Calu3 (cell line): ENCODE data around the gene HAT1. TPM values are rescaled to one million over a fixed set of nuclear protein-coding genes. Genes with fewer than 3 reads are reported as not detected.

Experiments used
- BruUV-seq: library from RNA; stranded (reverse); fragments of 400-500 nt; replicated peaks from 2 replicates; lab custom pipeline; 2021; lab: Mats Ljungman, UMichigan
- CTCF ChIA-PET: fragments of 300-600 bp; sonication (Branson Sonifier 250); formaldehyde crosslinking; loops from one replicate; lab custom pipeline; 2022; ENCODE audit warnings: antibody characterized with exemption; lab: Charles Lee
- DNase-seq: peaks from one replicate; pipeline ENCODE4 v3.0.0; 2022
- H3K27ac Mint-ChIP-seq: one replicate; pipeline ENCODE4 v1.8.0; 2022; ENCODE audit warnings: mixed read lengths; ENCODE audit not compliant: unreplicated experiment
- H3K27me3 Mint-ChIP-seq: one replicate; pipeline ENCODE4 v1.8.0; 2022; ENCODE audit warnings: mixed read lengths; ENCODE audit not compliant: unreplicated experiment
- H3K36me3 Mint-ChIP-seq: one replicate; pipeline ENCODE4 v1.8.0; 2022; ENCODE audit warnings: mild to moderate bottlenecking, moderate library complexity, mixed read lengths; ENCODE audit not compliant: insufficient read depth, unreplicated experiment
- H3K4me1 Mint-ChIP-seq: one replicate; pipeline ENCODE4 v1.8.0; 2022; ENCODE audit warnings: mild to moderate bottlenecking, low read depth, mixed read lengths; ENCODE audit not compliant: unreplicated experiment
- H3K4me3 Mint-ChIP-seq: one replicate; pipeline ENCODE4 v1.8.0; 2022; ENCODE audit warnings: mild to moderate bottlenecking, low read depth, moderate library complexity, mixed read lengths; ENCODE audit not compliant: unreplicated experiment
- H3K9me3 Mint-ChIP-seq: one replicate; pipeline ENCODE4 v1.8.0; 2022; ENCODE audit warnings: low read depth, mixed read lengths; ENCODE audit not compliant: unreplicated experiment
- intact Hi-C: fragments of 100-400 bp; cut with micrococcal nuclease; formaldehyde crosslinking; loops from one replicate; pipeline ENCODE4 v1.10.0; 2022; ENCODE audit not compliant: unreplicated experiment
- total RNA-seq: library from RNA; stranded (reverse); gene quantifications from 2 replicates; pipeline ENCODE4 v1.2.3, GENCODE V29; 2022
- TF ChIP-seq, protein P1 (sequence below): fragments of 200-600 bp; IDR thresholded peaks from one replicate; pipeline ENCODE4 v1.8.0; 2022; ENCODE audit warnings: antibody characterized with exemption; ENCODE audit not compliant: unreplicated experiment

The HAT1 gene
- total RNA-seq, 1 experiment from 2014 or later: 64.3 TPM

- DNase-seq: no peak
- intact Hi-C loops: loop anchor here (10.0 kb wide), 1 partner anchor 104 kb away; the partner anchor contains the start of gene DLX2
- H3K4me3 Mint-ChIP-seq: peak overlapping the region; percentile 84
- H3K36me3 Mint-ChIP-seq: peaks cover 17% of the 10 kb centered on the region
- CTCF ChIA-PET: interaction anchor here (0.7 kb wide), 1 partner anchor 1341 kb away, joined by 3 read pairs; no protein-coding TSS in a partner anchor
- TF ChIP-seq, protein P1, sequence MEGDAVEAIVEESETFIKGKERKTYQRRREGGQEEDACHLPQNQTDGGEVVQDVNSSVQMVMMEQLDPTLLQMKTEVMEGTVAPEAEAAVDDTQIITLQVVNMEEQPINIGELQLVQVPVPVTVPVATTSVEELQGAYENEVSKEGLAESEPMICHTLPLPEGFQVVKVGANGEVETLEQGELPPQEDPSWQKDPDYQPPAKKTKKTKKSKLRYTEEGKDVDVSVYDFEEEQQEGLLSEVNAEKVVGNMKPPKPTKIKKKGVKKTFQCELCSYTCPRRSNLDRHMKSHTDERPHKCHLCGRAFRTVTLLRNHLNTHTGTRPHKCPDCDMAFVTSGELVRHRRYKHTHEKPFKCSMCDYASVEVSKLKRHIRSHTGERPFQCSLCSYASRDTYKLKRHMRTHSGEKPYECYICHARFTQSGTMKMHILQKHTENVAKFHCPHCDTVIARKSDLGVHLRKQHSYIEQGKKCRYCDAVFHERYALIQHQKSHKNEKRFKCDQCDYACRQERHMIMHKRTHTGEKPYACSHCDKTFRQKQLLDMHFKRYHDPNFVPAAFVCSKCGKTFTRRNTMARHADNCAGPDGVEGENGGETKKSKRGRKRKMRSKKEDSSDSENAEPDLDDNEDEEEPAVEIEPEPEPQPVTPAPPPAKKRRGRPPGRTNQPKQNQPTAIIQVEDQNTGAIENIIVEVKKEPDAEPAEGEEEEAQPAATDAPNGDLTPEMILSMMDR: no peak
- peaks cover 7% of the 10 kb centered on the region for H3K4me1 Mint-ChIP-seq
- H3K27me3 Mint-ChIP-seq: no peaks in the 10 kb centered on the region
- BruUV-seq: no TSS peak
- H3K27ac Mint-ChIP-seq: peak overlapping the region; percentile 56
- H3K9me3 Mint-ChIP-seq: no peaks in the 10 kb centered on the region
Observed at GRCh38 chr2:172000696-172001361, 78.6 kb downstream of the HAT1 start.

DNA sequence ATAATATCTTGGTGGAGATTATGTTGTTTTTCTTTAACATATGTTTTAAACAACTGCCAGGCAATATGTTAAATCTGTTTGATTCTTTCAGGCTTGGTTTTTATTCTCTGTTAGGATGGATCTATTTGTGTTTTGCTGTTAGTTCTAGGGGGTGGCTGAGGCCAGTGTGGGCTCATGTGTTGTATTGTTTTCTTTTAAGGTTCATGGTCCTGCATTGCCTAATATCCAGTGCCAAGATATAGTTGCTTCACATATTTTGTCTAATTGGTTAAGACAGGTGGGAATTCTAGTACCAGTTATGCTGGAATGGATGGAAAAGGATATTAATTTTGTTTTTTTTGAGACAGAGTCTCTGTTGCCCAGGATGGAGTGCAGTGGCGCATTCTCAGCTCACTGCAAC is 85.1 kb downstream of the HAT1 start:
- BruUV-seq: no TSS peak
- no peaks in the 10 kb centered on the region for H3K36me3 Mint-ChIP-seq
- TF ChIP-seq, protein P1: no peak
- CTCF ChIA-PET: interaction anchor here (0.6 kb wide), 1 partner anchor 1113 kb away, joined by 3 read pairs; no protein-coding TSS in a partner anchor
- intact Hi-C loops: loop anchor here (10.0 kb wide), 1 partner anchor 97 kb away; the partner anchor contains the start of gene DLX2
- no peak overlapping the region for H3K4me3 Mint-ChIP-seq
- no peak for DNase-seq
- H3K27me3 Mint-ChIP-seq: no peaks in the 10 kb centered on the region
- H3K27ac Mint-ChIP-seq: no peak overlapping the region
- no peaks in the 10 kb centered on the region for H3K4me1 Mint-ChIP-seq
- H3K9me3 Mint-ChIP-seq: no peaks in the 10 kb centered on the region

DNA sequence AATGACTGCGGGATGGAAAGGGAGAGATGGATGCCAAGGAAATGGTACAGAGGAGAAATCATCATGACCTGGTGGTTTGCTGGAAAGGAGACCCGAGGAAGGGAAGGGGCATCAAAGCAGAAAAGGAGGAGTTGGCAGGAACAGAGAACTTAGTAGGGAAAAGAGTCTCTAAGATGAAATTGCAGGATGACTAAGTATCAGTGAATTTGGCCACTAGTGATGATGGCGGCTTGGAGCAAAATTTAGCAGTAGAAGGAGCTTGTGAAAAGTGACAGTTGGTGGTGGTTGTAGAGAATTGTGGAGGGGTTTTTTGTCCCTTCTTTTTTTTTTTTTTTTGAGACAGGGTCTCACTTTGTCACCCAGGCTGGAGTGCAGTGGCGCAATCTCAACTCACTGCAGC is 87.6 kb downstream of the HAT1 start:
- Mint-ChIP-seq H3K4me1 (no peaks in the 10 kb centered on the region), H3K9me3 (no peaks in the 10 kb centered on the region), H3K27ac (no peak overlapping the region), H3K27me3 (no peaks in the 10 kb centered on the region), H3K4me3 (no peak overlapping the region), H3K36me3 (no peaks in the 10 kb centered on the region)
- TF ChIP-seq, protein P1: no peak
- intact Hi-C loops: loop anchor here (10.0 kb wide), 1 partner anchor 95 kb away; the partner anchor contains the start of gene DLX2
- DNase-seq: no peak
- no TSS peak for BruUV-seq
- CTCF ChIA-PET: no interaction called here

GRCh38 chr2:172011812-172012575 is 89.7 kb downstream of the HAT1 start:
- no peak for DNase-seq
- no peak overlapping the region for H3K27ac Mint-ChIP-seq
- BruUV-seq: no TSS peak
- TF ChIP-seq, protein P1: no peak
- CTCF ChIA-PET: interaction anchor here (0.6 kb wide), 1 partner anchor 217 kb away, joined by 4 read pairs; no protein-coding TSS in a partner anchor
- H3K36me3 Mint-ChIP-seq: no peaks in the 10 kb centered on the region
- intact Hi-C loops: no loop called here
- no peak overlapping the region for H3K4me3 Mint-ChIP-seq
- H3K9me3 Mint-ChIP-seq: no peaks in the 10 kb centered on the region
- no peaks in the 10 kb centered on the region for H3K4me1 Mint-ChIP-seq
- H3K27me3 Mint-ChIP-seq: no peaks in the 10 kb centered on the region
